CD4-positive, alpha-beta T cell treated with Interleukin-15 for 4 hours (primary cell): ENCODE data around the gene EFNA1.
A peak's percentile ranks its signal among the peaks of the same experiment; 100 is the strongest.

ENCODE experiments used
- DNase-seq: peaks from one replicate; pipeline ENCODE4 v3.0.0-alpha.2; 2020; ENCODE audit warnings: low spot score

Gene EFNA1

GRCh38 chr1:155127105-155127966, at the start of gene EFNA1:
Gene EFNA1, plus strand, starts transcription at chr1:155127876. Its CDS starts 102 bp downstream, at chr1:155127978.
- DNase-seq: peak; percentile 38

GRCh38 chr1:155078469-155079209, 49.0 kb upstream of the EFNA1 start, which contains the start of gene EFNA3:
Gene EFNA3, plus strand, starts transcription at chr1:155078837. Its CDS starts 105 bp downstream, at chr1:155078942.
- DNase-seq: peak; percentile 49

- no peak for DNase-seq
Measured at GRCh38 chr1:155079210-155079486, 48.5 kb upstream of the EFNA1 start.

GRCh38 chr1:155079487-155080311, 48.0 kb upstream of the EFNA1 start:
- DNase-seq: no peak

GRCh38 chr1:155080312-155081228, 47.1 kb upstream of the EFNA1 start:
- no peak for DNase-seq

GRCh38 chr1:155081472-155082300, 46.0 kb upstream of the EFNA1 start:
- DNase-seq: no peak

- DNase-seq: no peak
Measured at GRCh38 chr1:155082301-155083051, 45.2 kb upstream of the EFNA1 start.

- DNase-seq: no peak
Measured at GRCh38 chr1:155083052-155083541, 44.6 kb upstream of the EFNA1 start.

GRCh38 chr1:155083865-155084721, 43.6 kb upstream of the EFNA1 start:
- no peak for DNase-seq

GRCh38 chr1:155084722-155085503, 42.8 kb upstream of the EFNA1 start:
- DNase-seq: peak; percentile 92

GRCh38 chr1:155085504-155086127, 42.1 kb upstream of the EFNA1 start:
- DNase-seq: peak; percentile 80

GRCh38 chr1:155086128-155086741, 41.4 kb upstream of the EFNA1 start:
- DNase-seq: peak; percentile 74

- DNase-seq: no peak
Measured at GRCh38 chr1:155086856-155087535, 40.7 kb upstream of the EFNA1 start.

GRCh38 chr1:155091071-155092051, 36.3 kb upstream of the EFNA1 start:
- DNase-seq: peak; percentile 82

GRCh38 chr1:155092131-155092530, 35.5 kb upstream of the EFNA1 start:
- DNase-seq: no peak
